Activated T-helper 17 cell treated with anti-CD3 and anti-CD28 coated beads, Interleukin-2, amount 50 U/mL, for 72 hours (primary cell): ENCODE measurements around the gene PRICKLE2. TPM values are rescaled to one million over a fixed set of nuclear protein-coding genes. Genes with fewer than 3 reads are reported as not detected.

Source experiments
- ATAC-seq: fragments of 150-1000 bp; cut with Tn5 transposase; replicated peaks from 2 replicates; pipeline ENCODE4 v1.10.0; 2021; ENCODE audit warnings: mild to moderate bottlenecking, moderate library complexity
- H3K27ac Mint-ChIP-seq: one replicate; pipeline ENCODE4 v1.8.0; 2022; ENCODE audit warnings: mixed read lengths
- H3K27me3 Mint-ChIP-seq: one replicate; pipeline ENCODE4 v1.8.0; 2022; ENCODE audit warnings: mixed read lengths
- H3K36me3 Mint-ChIP-seq: one replicate; pipeline ENCODE4 v1.8.0; 2022; ENCODE audit warnings: low read depth, mild to moderate bottlenecking, mixed read lengths
- H3K4me1 Mint-ChIP-seq: one replicate; pipeline ENCODE4 v1.8.0; 2022; ENCODE audit warnings: mixed read lengths
- H3K4me3 Mint-ChIP-seq: one replicate; pipeline ENCODE4 v1.8.0; 2022; ENCODE audit warnings: mild to moderate bottlenecking, mixed read lengths
- H3K9me3 Mint-ChIP-seq: one replicate; pipeline ENCODE4 v1.8.0; 2022; ENCODE audit warnings: mixed read lengths
- total RNA-seq, 2 donors: library from RNA; stranded (reverse); gene quantifications; one replicate each; pipeline ENCODE4 v1.2.3, GENCODE V29; 2022

The PRICKLE2 gene
- total RNA-seq, 2 donors from 2014 or later = not detected

- H3K27ac Mint-ChIP-seq = no peak overlapping the region
- H3K4me3 Mint-ChIP-seq = no peak overlapping the region
- H3K9me3 Mint-ChIP-seq = peaks cover 9% of the 10 kb centered on the region
- H3K4me1 Mint-ChIP-seq = no peaks in the 10 kb centered on the region
- no peaks in the 10 kb centered on the region for H3K36me3 Mint-ChIP-seq
- ATAC-seq = no peak
- H3K27me3 Mint-ChIP-seq = peaks cover 6% of the 10 kb centered on the region
Observed at GRCh38 chr3:64238971-64239667, 13.9 kb upstream of the PRICKLE2 start.

DNA sequence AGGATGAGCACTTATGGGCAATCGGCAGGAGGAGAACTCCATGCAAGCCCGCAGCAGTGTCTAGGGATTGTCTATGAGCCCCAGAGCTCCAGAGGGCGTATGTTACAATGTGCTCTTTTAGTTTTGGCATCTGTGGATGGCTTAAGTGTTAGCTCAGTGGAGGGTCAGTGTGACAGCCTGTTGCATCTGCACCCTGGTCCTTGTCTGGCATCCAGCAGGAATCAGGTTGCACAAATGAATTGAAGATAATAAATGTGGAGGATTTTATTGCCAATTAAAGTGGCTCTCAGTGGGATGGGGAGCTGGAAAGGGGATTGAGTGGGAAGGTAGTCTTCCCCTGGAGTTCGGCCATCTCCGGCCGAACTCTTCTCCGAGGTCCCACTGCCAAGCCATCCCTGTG lies 11.8 kb upstream of the PRICKLE2 start:
- no peak for ATAC-seq
- Mint-ChIP-seq H3K27ac (no peak overlapping the region), H3K9me3 (peaks cover 14% of the 10 kb centered on the region), H3K27me3 (peaks cover 3% of the 10 kb centered on the region), H3K4me1 (no peaks in the 10 kb centered on the region), H3K4me3 (no peak overlapping the region), H3K36me3 (no peaks in the 10 kb centered on the region)

DNA sequence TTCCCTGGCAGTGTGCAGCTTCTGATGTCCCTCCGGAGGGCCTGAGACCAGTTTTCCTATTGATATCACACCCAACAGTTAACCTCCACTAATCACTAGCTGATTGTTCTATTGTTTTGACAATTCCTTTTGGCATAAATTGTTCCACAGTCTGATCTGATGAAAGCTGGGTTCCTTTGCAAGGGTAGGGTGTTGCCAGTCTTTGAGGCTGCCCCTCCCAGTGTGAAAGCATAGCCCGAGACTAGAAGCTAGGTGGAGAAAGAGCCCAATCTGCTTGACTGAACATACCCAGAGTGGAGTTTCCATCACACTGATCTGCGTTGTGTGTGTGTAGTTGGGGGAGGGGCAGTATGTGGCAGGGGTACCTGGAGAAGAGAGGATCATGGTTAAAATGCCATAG lies 10.3 kb upstream of the PRICKLE2 start:
- H3K9me3 Mint-ChIP-seq = peaks cover 11% of the 10 kb centered on the region
- no peaks in the 10 kb centered on the region for H3K4me1 Mint-ChIP-seq
- H3K4me3 Mint-ChIP-seq = no peak overlapping the region
- H3K36me3 Mint-ChIP-seq = no peaks in the 10 kb centered on the region
- H3K27ac Mint-ChIP-seq = no peak overlapping the region
- ATAC-seq = no peak
- H3K27me3 Mint-ChIP-seq = peaks cover 3% of the 10 kb centered on the region

- Mint-ChIP-seq H3K9me3 (peaks cover 11% of the 10 kb centered on the region), H3K27me3 (peaks cover 3% of the 10 kb centered on the region), H3K27ac (no peak overlapping the region), H3K36me3 (no peaks in the 10 kb centered on the region), H3K4me3 (no peak overlapping the region), H3K4me1 (no peaks in the 10 kb centered on the region)
- no peak for ATAC-seq
Observed at GRCh38 chr3:64234571-64234970, 9.3 kb upstream of the PRICKLE2 start.

DNA sequence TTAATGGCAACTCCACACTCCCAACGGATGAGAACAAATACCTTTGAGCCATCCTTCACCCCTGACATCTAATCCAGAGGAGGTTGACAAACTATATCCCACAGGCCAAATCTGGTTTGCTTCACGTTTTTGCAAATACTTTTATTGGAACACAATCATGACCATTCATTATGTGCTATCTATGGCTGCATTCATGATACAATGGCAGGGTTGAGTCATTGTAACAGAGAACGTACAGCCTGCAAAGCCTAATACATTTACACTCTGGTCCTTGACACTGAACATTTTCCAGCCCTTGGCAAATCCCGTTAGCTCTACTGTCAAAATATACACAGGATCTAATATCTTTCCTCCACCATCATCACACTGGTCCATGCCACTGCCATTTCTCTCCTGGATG lies 7.6 kb upstream of the PRICKLE2 start:
- ATAC-seq = no peak
- no peaks in the 10 kb centered on the region for H3K36me3 Mint-ChIP-seq
- H3K9me3 Mint-ChIP-seq = peaks cover 11% of the 10 kb centered on the region
- H3K4me3 Mint-ChIP-seq = no peak overlapping the region
- no peaks in the 10 kb centered on the region for H3K4me1 Mint-ChIP-seq
- H3K27me3 Mint-ChIP-seq = peaks cover 4% of the 10 kb centered on the region
- H3K27ac Mint-ChIP-seq = no peak overlapping the region

DNA sequence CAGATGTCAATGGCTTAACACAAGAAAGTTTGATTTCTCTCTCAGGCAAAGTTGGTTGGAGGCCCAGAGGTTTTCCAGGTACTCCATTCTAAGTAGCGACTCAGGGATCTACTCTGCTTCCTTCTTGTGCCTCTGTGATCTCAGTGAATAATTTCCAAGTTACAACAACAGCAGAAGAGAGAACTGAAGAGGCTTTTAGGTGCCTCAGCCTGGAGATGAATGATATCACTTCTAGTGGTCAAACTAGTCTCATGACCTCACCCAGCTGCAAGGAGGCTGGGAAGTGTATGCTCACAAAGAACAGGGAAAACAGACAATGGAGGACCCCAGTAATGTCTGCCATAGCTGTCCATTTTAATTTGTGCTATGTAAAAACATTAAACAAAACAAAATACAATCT lies 4.6 kb upstream of the PRICKLE2 start:
- Mint-ChIP-seq H3K27me3 (peaks cover 12% of the 10 kb centered on the region), H3K9me3 (peaks cover 7% of the 10 kb centered on the region), H3K36me3 (no peaks in the 10 kb centered on the region), H3K4me1 (no peaks in the 10 kb centered on the region), H3K4me3 (no peak overlapping the region), H3K27ac (no peak overlapping the region)
- no peak for ATAC-seq

- H3K4me1 Mint-ChIP-seq = no peaks in the 10 kb centered on the region
- ATAC-seq = no peak
- H3K27me3 Mint-ChIP-seq = peaks cover 15% of the 10 kb centered on the region
- no peak overlapping the region for H3K4me3 Mint-ChIP-seq
- H3K36me3 Mint-ChIP-seq = no peaks in the 10 kb centered on the region
- H3K27ac Mint-ChIP-seq = no peak overlapping the region
- H3K9me3 Mint-ChIP-seq = peaks cover 2% of the 10 kb centered on the region
Observed at GRCh38 chr3:64228110-64228509, 2.8 kb upstream of the PRICKLE2 start.

DNA sequence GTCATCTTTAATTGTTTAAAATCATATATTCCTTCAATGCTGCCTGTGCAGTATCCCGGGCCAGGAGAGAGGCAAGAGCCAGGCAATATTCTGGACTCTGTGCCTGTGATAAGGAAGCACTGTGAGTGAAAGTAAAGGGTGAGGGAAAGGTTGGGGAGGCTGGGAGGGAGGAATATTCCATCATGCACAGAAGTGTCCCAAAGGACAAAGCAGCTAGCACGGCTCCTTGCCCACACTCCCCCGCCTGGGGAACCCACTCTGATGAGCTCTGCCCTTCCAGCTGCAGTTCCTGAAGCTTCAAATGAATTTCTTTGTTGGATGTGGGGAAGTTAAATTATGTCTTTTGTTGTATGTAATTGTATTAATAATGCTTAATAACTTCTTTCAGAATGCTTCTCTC lies 1.5 kb upstream of the PRICKLE2 start:
- H3K9me3 Mint-ChIP-seq = no peaks in the 10 kb centered on the region
- no peaks in the 10 kb centered on the region for H3K4me1 Mint-ChIP-seq
- no peak overlapping the region for H3K27ac Mint-ChIP-seq
- ATAC-seq = no peak
- no peak overlapping the region for H3K4me3 Mint-ChIP-seq
- peaks cover 15% of the 10 kb centered on the region for H3K27me3 Mint-ChIP-seq
- H3K36me3 Mint-ChIP-seq = no peaks in the 10 kb centered on the region

- Mint-ChIP-seq H3K27me3 (peaks cover 23% of the 10 kb centered on the region), H3K4me3 (no peak overlapping the region), H3K9me3 (no peaks in the 10 kb centered on the region), H3K36me3 (no peaks in the 10 kb centered on the region), H3K27ac (no peak overlapping the region), H3K4me1 (no peaks in the 10 kb centered on the region)
- ATAC-seq = no peak
Observed at GRCh38 chr3:64225695-64226499, 631 bp upstream of the PRICKLE2 start.

DNA sequence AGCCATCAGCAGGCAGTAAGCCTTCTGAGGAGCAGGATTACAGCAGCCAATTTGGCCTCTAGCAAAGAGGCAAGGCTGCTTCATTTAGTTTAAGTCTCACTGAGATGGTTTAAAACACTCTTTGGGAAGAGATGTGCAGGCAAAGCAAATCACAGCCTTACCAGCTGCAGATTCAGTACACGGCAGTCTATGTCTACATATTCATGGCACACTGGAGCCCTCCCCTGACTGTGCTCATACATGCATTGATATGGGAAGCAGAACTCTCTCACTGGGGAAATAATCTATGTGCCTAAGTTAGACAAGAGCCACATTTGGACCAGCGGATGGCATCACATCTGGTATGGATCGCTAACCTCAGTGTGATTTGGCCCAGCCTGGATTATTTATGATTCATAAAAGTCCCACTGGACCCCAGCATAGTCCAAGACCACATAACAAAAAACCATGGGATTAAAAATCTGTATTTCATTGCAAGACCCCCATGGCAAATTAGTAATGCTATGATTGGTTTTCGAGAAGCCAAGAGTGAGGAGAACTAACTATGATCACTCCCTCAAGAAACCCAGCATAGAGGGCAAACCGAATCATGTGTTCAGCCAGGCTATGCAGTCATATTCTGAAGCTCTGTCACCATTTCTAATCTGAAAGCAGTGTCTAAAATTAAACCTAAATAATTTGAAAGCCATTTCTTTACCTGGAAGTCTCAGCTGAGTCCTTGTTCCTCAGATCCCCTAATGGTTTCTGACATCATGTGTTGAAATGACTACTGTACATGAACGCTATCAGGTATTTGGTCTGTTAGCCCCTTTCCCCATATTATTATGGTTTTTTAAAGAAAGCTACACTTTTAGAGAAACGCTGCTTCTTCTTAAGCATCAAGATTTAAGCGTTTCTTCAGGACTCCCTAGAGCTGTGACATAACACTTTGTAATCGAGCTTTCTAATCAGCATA lies 1.2 kb downstream of the PRICKLE2 start:
- peaks cover 26% of the 10 kb centered on the region for H3K27me3 Mint-ChIP-seq
- no peaks in the 10 kb centered on the region for H3K36me3 Mint-ChIP-seq
- H3K9me3 Mint-ChIP-seq = no peaks in the 10 kb centered on the region
- no peak overlapping the region for H3K27ac Mint-ChIP-seq
- ATAC-seq = no peak
- H3K4me3 Mint-ChIP-seq = no peak overlapping the region
- H3K4me1 Mint-ChIP-seq = no peaks in the 10 kb centered on the region

DNA sequence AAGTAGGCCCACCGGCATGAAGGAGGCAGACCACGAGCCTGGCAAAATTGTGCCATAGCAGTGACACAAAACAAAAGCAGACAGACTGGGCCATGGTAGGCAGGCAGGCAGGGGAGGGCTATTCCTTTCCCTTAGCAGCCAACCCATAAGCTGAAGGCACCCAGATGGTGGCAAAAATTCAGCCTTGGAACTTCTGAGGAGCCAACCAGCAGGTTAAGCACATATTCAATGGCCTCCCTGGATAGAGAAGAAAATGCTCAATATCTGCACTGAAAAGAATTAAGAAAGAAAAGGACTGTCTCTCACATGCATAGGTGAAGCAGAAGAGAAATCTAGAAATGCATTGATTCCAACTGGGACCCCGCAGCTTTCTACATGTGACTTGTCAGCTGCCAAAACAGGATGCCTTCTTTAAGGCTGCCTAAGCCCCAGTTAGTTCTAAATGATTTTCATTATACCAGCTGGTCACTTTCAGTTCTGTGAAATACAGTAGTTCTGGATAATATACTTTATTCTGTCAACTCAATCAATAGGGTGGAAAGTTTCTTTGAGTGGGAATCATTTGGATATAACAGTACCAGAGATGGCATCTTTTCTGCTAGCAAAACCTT lies 2.7 kb downstream of the PRICKLE2 start:
- H3K27ac Mint-ChIP-seq = no peak overlapping the region
- H3K4me1 Mint-ChIP-seq = no peaks in the 10 kb centered on the region
- ATAC-seq = no peak
- H3K9me3 Mint-ChIP-seq = no peaks in the 10 kb centered on the region
- H3K27me3 Mint-ChIP-seq = peaks cover 23% of the 10 kb centered on the region
- no peak overlapping the region for H3K4me3 Mint-ChIP-seq
- no peaks in the 10 kb centered on the region for H3K36me3 Mint-ChIP-seq

DNA sequence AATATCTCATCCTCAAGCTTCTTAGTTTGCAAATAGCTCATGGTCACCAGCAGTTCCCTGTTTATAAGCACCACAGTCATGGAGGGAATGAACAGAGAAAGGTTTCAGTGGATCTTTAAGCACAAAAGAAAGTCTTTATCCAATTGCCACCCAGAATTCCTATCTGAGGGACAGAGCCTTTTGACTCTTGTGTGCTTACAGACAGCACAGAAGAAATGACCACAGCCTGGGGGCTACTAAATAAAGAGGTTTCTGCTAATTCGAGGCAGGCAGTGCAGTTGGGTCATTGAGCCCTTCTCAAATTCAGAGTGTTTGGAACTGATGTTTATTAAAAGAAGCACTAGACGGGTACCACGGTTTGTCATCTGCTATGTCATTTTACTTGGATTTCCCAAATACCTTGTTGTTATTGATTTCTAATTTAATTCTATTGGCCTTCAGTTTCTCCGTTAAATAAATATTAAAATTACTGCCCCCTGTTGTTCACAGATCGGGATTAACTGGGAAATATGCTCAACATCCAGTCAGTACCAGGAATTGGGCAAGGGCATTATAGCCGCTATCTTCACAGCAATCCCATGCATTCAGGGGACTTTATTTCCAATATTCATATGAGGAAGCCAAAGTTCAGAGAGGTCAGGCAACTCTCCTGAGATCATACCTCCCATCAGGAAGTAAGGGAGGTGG lies 3.6 kb downstream of the PRICKLE2 start:
- Mint-ChIP-seq H3K36me3 (no peaks in the 10 kb centered on the region), H3K4me1 (no peaks in the 10 kb centered on the region), H3K27ac (no peak overlapping the region), H3K4me3 (no peak overlapping the region), H3K27me3 (peaks cover 17% of the 10 kb centered on the region), H3K9me3 (no peaks in the 10 kb centered on the region)
- no peak for ATAC-seq

DNA sequence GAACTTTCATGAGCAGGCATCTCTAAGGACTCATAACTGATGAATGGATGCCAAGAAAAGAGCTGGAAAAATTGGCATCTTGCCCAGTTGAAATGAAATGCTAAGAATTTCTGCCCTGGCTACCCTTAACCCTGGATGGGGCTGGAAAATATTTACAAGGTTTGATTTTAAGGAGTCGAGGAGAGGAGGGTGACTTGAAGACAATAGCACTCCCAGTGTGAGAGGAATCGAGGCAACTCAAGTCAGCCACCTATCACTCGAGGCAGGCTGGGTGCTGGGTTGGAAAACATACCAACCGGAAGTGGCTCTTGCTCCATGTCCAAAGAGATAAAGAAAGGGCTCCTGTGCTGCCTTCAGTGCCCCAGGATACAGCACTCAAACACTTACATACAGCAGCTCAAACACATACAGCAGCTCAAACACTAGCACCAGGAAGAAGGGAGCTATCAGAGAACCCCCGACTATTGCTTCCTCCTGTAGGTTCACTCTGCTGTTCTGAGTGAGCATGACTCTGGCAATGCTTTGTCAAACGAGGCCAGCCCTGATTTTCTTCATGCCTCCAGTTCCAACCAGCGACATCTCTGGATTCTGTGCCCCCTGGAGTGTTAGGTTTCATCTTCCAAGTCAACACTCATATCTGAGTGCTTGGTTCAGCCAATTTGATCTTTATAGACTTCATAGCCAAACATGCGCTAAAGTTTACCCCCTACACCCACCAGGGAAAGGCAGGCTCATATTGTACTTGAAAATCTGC lies 4.9 kb downstream of the PRICKLE2 start:
- Mint-ChIP-seq H3K27me3 (peaks cover 14% of the 10 kb centered on the region), H3K9me3 (no peaks in the 10 kb centered on the region), H3K36me3 (no peaks in the 10 kb centered on the region), H3K4me3 (no peak overlapping the region), H3K4me1 (no peaks in the 10 kb centered on the region), H3K27ac (no peak overlapping the region)
- ATAC-seq = no peak
